Rectal smooth muscle tissue (tissue), 1 donor: ENCODE measurements around the gene DGKD.
"Not testable (repeated sequence)": the region's sequence is repeated elsewhere in the genome, so short reads cannot be mapped to it uniquely, and the experiment has no call there.

Experiments used
- H3K27ac ChIP-seq: one replicate; pipeline ENCODE4 v1.7.0; 2013; ENCODE audit warnings: low read depth, low read length, inconsistent platforms
- H3K27me3 ChIP-seq: one replicate; pipeline ENCODE4 v1.7.0; 2013; ENCODE audit warnings: low read length; ENCODE audit not compliant: control insufficient read depth, insufficient read depth
- H3K36me3 ChIP-seq: one replicate; pipeline ENCODE4 v1.7.0; 2013; ENCODE audit warnings: low read length; ENCODE audit not compliant: control insufficient read depth, insufficient read depth
- H3K4me1 ChIP-seq: one replicate; pipeline ENCODE4 v1.7.0; 2013; ENCODE audit warnings: low read length; ENCODE audit not compliant: control insufficient read depth, insufficient read depth
- H3K4me3 ChIP-seq: one replicate; pipeline ENCODE4 v1.7.0; 2013; ENCODE audit warnings: low read length
- H3K9ac ChIP-seq: one replicate; pipeline ENCODE4 v1.7.0; 2013; ENCODE audit warnings: low read length

The DGKD gene

DNA sequence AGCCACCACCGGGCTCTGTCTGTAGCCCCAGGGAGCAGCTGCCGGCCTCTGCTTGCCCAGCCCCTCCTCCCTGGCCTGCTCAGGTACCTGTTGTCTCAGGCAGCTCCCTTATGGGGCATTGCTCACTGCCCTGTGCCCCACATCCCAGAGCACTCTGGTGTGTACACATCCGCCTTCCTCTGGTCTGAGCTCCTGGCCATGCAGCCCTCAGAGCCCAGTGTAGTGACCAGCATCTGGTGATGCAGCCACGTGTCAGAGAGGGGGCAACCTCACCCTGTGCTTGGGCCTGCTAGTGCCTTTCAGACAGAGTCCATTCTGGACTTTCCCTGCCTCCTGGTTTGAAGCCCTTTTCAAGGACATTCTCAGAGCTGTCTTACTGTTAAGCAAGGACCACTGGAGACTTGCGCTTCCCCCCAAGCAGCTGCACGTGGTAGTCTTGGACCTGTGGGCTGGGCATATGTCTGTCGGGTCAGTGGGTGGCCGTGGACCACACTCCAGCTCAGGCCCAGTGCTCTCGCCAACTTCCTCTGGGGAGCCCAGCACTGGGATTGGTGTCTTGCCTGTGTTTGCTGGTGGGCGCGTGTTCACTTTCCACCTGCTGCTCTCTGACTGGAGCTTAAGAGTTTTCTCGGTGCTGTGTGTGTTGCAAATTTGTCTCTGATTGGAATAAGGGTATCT, 30.7 kb downstream of the DGKD start:
- H3K27ac ChIP-seq = peak overlapping the region; percentile 94
- no peak overlapping the region for H3K9ac ChIP-seq
- H3K27me3 ChIP-seq = no peaks in the 10 kb centered on the region
- peaks cover 29% of the 10 kb centered on the region for H3K4me1 ChIP-seq
- H3K36me3 ChIP-seq = no peaks in the 10 kb centered on the region
- no peak overlapping the region for H3K4me3 ChIP-seq

DNA sequence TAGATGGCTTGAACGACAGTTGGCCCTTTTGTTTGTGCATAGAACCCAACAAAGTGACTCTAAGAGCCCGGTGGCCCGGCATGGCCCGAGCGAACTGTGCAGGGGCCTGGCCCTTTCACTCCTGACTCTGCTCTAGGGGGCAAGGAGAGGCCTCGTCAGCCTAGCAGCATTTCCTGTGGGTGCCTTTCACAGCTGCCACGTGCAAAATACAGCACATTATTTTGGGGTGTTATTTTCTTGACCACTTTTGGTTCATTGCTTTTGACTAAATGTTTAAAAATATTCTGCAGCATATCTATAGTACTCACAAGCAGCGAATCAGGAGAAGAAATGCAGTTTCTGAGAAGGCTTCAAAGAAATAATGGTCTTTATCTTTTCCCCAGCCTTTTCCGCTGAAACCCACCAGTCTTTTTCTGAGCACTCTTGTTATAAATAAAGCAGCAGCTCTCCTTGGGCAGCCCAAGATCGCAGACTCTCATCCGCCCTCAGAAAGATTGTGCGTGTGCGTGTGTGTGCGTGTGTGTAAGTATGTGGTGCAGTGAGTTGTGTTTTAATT, 31.3 kb downstream of the DGKD start:
- Histone ChIP-seq H3K4me3 (no peak overlapping the region), H3K36me3 (no peaks in the 10 kb centered on the region), H3K27me3 (no peaks in the 10 kb centered on the region), H3K4me1 (peaks cover 29% of the 10 kb centered on the region), H3K27ac (peak overlapping the region; percentile 94), H3K9ac (no peak overlapping the region)

DNA sequence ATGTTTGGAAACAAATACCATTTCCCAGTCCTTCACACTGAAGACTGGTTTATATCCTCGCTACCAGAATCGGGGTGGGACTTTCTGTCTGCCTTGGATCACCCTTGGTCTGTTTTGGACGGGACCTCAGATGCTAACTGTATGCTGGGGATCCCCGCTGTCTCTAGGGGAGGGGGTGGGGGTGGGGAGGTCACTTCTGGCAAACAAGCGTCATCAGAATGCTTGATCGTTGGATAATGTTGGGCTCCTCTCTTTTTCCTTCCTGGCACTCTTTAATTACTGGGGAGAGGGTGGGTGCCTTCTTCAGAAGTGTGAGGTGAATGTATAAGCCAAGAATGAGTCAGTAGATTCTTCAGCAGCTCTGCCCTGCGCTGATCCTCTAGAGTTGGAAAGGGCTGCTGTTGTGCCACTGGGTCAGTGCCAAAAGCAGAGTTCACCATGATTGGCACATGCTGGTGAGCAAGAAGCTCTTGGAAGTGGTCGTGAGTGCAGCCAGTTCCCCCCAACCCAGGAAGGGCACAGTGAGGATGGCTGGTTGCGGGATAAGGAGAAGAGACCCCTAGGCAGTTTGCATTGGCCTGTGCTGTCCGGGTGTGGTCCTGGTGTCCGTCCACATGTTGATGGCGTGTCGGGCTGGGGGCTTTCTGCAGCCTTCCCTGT, 32.2 kb downstream of the DGKD start:
- no peak overlapping the region for H3K9ac ChIP-seq
- peaks cover 29% of the 10 kb centered on the region for H3K4me1 ChIP-seq
- H3K27me3 ChIP-seq = no peaks in the 10 kb centered on the region
- no peaks in the 10 kb centered on the region for H3K36me3 ChIP-seq
- peak overlapping the region; percentile 38 for H3K4me3 ChIP-seq
- peak overlapping the region; percentile 94 for H3K27ac ChIP-seq

DNA sequence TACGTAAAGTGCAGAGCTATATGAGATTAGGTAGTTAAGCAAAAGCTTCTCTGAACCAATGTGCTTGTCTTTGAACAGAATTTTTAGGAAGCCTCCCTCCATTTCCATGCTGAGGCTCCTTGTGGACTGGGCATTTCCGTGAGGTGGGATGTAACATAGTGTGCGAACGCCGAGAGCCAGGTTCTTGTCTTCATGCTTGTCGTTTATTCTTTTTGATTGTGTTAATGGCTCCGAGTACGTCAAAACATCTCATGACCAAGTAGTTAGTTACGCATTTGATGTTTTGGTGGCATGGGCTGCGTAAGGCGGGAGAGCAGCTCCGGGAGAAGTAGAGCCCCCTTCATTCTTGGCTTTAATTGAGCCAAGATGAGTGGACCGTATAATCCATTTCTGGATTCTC, 32.9 kb downstream of the DGKD start:
- Histone ChIP-seq H3K9ac (no peak overlapping the region), H3K36me3 (no peaks in the 10 kb centered on the region), H3K27ac (peak overlapping the region; percentile 94), H3K4me3 (peak overlapping the region; percentile 47), H3K27me3 (no peaks in the 10 kb centered on the region), H3K4me1 (peaks cover 29% of the 10 kb centered on the region)

DNA sequence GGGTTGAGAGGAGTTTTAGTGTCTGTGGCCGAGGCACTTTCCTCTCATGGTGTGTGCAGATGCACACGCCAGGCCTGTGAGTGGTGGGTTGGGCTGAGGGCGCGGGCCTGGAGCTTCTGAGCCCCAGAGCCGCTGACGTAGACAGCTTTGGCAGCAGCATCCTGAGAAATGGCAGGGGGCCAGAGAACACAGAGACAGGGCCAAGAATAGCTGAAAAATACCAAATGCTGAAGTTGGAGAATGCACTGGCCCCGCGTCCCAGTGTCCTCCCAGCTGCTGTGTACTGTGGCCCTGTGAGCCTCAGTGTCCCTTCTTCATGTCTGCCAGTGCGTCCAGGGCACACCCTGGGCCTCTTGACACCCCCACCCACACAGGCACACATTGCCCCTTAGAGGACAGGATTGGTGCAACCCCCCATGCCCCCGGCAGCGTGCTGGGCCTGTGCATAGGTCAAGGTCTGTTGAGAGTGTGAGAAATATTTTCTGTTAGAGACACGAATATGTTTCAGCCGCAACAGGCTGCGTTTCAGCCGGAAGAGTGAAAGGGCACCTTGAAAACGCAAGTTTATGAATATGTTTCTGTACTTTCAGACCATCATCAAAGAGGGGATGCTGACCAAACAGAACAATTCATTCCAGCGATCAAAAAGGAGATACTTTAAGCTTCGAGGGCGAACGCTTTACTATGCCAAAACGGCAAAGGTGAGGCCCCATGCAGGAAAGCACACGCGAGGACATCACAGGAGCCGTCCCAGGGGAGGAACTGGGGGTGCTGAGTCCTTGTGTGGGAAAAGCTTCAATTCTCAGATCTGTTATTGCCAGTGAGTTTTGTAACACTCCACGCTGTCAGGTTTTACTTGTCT, 33.6 kb downstream of the DGKD start:
- Histone ChIP-seq H3K9ac (peak overlapping the region; percentile 5), H3K4me3 (peak overlapping the region; percentile 47), H3K4me1 (peaks cover 29% of the 10 kb centered on the region), H3K27me3 (no peaks in the 10 kb centered on the region), H3K36me3 (no peaks in the 10 kb centered on the region), H3K27ac (peak overlapping the region; percentile 94)

DNA sequence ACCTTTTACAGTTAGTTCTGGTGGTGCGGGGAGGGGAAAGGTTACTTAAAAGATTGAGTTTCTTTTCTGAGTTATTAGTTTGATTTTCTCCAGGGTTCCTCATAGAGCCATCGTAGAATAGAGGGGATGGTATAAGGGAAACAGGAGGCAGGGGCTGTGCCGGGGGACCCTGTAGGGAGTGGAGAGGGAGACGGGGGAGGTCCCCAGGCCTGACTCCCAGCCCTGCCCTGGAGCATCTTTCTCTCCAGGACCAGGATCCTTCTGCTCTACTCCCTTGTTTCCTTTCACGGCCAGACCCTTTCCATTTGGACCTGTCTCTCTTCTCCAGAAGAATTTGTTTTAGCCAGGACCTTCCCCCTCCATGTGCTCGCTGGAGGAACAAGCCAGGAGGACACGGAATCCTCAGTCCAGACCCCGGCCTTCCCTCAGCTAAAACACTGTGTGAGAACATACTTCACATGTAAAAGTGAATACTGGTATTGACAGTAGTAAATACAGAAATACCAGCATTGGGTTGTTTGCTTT, 35.4 kb downstream of the DGKD start:
- peak overlapping the region; percentile 21 for H3K27ac ChIP-seq
- no peaks in the 10 kb centered on the region for H3K27me3 ChIP-seq
- no peak overlapping the region for H3K9ac ChIP-seq
- H3K36me3 ChIP-seq = no peaks in the 10 kb centered on the region
- H3K4me1 ChIP-seq = peaks cover 29% of the 10 kb centered on the region
- H3K4me3 ChIP-seq = no peak overlapping the region

DNA sequence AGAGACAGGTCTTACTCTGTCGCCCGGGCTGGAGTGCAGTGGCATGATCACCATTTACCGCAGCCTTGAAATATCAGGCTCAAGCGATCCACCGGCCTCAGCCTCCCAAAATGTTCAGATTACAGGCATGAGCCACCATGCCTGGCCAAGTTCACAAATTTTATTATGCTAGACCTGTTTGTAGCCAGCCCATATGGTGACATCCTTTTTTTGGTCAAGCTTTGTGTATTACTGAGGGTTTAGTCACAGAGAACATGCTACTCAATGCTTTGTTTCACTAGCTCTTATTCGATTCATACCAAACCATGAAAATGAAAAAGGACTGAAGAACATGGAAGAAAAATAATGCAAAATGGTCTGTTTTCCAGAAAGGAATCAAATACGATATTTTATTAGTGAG, 41.4 kb downstream of the DGKD start:
- H3K36me3 ChIP-seq = peaks cover 2% of the 10 kb centered on the region
- H3K9ac ChIP-seq = no peak overlapping the region
- H3K4me1 ChIP-seq = no peaks in the 10 kb centered on the region
- H3K4me3 ChIP-seq = no peak overlapping the region
- H3K27ac ChIP-seq = no peak overlapping the region
- no peaks in the 10 kb centered on the region for H3K27me3 ChIP-seq

DNA sequence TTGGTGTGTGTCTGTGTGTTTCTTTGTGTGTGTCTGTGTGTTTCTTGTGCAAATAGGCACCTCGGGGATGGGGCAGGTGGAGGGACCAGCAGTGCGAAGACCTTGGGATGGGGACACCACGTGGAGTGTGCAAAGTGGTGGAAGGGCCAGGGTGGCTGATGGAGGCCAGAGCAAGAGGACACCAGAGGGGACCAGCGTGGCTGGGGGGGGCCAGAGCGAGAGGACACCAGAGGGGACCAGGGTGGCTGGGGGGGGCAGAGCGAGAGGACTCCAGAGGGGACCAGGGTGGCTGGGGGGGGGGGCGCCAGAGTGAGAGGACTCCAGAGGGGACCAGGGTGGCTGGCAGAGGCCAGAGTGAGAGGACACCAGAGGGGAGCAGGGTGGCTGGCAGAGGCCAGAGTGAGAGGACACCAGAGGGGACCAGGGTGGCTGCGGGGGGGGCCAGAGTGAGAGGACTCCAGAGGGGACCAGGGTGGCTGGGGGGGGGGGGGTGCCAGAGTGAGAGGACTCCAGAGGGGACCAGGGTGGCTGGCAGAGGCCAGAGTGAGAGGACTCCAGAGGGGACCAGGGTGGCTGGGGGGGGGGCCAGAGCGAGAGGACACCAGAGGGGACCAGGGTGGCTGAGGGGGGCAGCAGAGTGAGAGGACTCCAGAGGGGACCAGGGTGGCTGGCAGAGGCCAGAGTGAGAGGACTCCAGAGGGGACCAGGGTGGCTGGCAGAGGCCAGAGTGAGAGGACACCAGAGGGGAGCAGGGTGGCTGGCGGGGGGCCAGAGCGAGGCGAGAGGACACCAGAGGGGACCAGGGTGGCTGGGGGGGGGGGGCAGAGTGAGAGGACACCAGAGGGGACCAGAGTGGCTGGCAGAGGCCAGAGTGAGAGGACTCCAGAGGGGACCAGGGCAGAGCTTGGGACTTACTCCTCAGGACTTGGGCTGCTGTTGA, 42.7 kb downstream of the DGKD start:
- H3K4me3 ChIP-seq, H3K27ac ChIP-seq, H3K27me3 ChIP-seq, H3K4me1 ChIP-seq, H3K9ac ChIP-seq, H3K36me3 ChIP-seq: not testable (repeated sequence)

DNA sequence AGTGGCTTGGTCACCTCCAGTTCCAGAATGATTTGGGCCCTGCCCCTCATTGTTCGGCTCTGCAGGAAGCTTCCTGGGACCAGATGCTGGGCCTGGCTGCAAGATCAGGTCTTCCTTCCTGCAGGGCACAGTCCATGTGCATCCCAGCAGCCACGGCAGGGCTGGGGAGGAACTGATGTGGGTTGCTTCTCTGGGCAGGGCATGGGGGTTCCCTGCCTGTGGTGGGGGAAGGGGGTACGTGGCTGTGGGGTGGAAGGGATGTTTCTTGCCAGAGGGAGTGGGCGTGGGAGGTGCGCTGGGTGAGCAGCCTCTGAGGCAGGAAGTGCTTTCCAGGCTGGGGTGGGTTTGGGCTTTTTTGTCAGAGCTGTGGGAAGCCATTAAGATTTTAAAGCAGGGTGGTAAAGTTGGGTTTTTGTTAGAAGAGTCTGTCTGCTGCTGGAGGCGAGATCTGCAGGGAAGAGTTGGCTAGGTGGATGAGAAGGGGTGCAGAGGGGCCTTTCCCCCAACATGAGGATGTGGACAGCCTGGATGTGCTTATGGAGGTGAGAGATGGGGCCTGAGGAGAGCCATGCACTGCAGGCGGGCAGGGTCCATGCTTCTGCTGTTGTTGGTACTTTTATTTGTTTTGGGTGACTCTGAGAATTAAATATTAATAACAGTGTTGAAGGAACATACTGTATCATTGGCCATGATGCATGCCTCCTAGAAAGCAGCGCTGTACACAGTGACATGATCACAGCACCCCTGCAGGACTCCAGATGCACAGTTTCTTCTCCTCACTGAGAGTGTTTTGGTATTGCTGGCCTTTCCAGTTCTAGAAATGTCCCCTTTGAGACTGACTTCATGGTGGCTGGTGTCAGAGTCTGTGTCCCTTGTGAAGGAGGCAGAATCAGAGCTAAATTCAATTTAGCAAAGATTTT, 45.3 kb downstream of the DGKD start:
- no peaks in the 10 kb centered on the region for H3K4me1 ChIP-seq

DNA sequence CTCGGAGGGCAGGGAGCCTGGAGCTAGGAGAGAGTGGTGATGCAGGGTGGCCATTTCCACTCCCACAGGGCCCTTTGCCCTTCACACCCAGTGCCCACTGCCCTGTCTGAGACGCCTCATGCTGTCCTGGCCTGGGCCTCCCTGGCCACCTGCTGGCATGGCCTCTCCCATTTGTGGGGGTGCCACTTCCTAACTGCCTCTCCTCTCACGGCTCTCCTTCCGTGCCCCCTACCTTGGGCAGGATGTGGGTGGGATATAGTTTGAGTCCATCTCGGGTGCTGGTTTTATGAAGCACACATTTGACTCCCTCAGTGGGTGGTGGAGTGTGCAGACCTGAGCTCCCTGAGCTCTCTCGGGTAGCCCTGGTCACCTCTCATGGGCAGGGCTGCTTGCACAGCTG, 46.0 kb downstream of the DGKD start:
- H3K9ac ChIP-seq = no peak overlapping the region
- no peak overlapping the region for H3K27ac ChIP-seq
- no peak overlapping the region for H3K4me3 ChIP-seq
- no peaks in the 10 kb centered on the region for H3K4me1 ChIP-seq
- peaks cover 2% of the 10 kb centered on the region for H3K36me3 ChIP-seq
- no peaks in the 10 kb centered on the region for H3K27me3 ChIP-seq

More for the DNA sequence above, 45.3 kb downstream of the DGKD start:
- no peaks in the 10 kb centered on the region for H3K27me3 ChIP-seq
- no peak overlapping the region for H3K9ac ChIP-seq
- H3K36me3 ChIP-seq = peaks cover 2% of the 10 kb centered on the region
- H3K4me3 ChIP-seq = no peak overlapping the region
- no peak overlapping the region for H3K27ac ChIP-seq

DNA sequence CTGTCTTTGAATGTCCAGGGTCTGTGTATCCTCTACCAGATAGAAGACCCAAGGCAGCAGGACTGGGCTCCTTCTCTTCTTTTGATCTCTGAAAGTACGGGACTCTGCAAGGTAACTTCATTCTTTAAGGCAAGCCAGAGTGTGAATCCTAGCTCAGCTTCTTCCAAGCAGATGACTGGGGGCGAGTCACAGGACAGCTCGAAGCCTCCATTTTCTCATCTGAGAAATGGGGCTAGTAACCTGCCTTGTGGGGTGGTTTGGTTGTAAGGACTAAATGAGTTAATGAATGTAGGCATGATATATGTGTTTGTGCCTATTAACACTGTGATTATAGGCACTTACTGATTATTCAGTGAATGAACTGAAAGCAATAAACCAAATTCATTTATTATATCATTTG, 46.7 kb downstream of the DGKD start:
- Histone ChIP-seq H3K4me3 (no peak overlapping the region), H3K27ac (no peak overlapping the region), H3K4me1 (no peaks in the 10 kb centered on the region), H3K9ac (no peak overlapping the region), H3K27me3 (no peaks in the 10 kb centered on the region), H3K36me3 (no peaks in the 10 kb centered on the region)
